Neuronal stem cell (in vitro differentiated cells): ENCODE measurements around the gene PCSK2.

Experiments used
- DNase-seq: peaks from one replicate; pipeline ENCODE4 v3.0.0-alpha.2; 2013; ENCODE audit warnings: low spot score
- H2AFZ ChIP-seq: one replicate; pipeline ENCODE4 v1.6.1; 2013; ENCODE audit warnings: mild to moderate bottlenecking, low read length, inconsistent platforms
- H2AK5ac ChIP-seq: 2 replicates; pipeline ENCODE4 v1.6.1; 2013; ENCODE audit warnings: low read depth, mild to moderate bottlenecking, inconsistent platforms, low read length, moderate library complexity, mixed read lengths
- H2BK120ac ChIP-seq: 2 replicates; pipeline ENCODE4 v1.6.1; 2013; ENCODE audit warnings: low read depth, mild to moderate bottlenecking, inconsistent platforms, low read length, moderate library complexity, mixed read lengths
- H2BK12ac ChIP-seq: one replicate; pipeline ENCODE4 v1.6.1; 2013; ENCODE audit warnings: low read length, inconsistent platforms
- H2BK15ac ChIP-seq: 2 replicates; pipeline ENCODE4 v1.6.1; 2013; ENCODE audit warnings: mild to moderate bottlenecking, low read length, inconsistent platforms, mixed read lengths
- H2BK5ac ChIP-seq: one replicate; pipeline ENCODE4 v1.6.1; 2013; ENCODE audit warnings: inconsistent platforms, mild to moderate bottlenecking, low read length, moderate library complexity
- H3K14ac ChIP-seq: one replicate; pipeline ENCODE4 v1.6.1; 2013; ENCODE audit warnings: low read length, inconsistent platforms
- H3K18ac ChIP-seq: 2 replicates; pipeline ENCODE4 v1.6.1; 2013; ENCODE audit warnings: low read length, inconsistent platforms
- H3K23ac ChIP-seq: 2 replicates; pipeline ENCODE4 v1.6.1; 2013; ENCODE audit warnings: low read depth, mild to moderate bottlenecking, mixed read lengths, low read length, inconsistent platforms; ENCODE audit not compliant: poor library complexity
- H3K27ac ChIP-seq: replicated peaks from 3 replicates; pipeline ENCODE4 v1.5.1; 2013; ENCODE audit warnings: low read length, inconsistent platforms
- H3K27me3 ChIP-seq, 3 experiments: 2 replicates each; pipeline ENCODE4 v1.6.1; 2013; ENCODE audit warnings: low read length in 3 of 3, mild to moderate bottlenecking in 2 of 3, inconsistent platforms in 1 of 3, low read depth in 1 of 3, mixed read lengths in 1 of 3, moderate library complexity in 1 of 3; ENCODE audit not compliant: control insufficient read depth in 3 of 3, insufficient read depth in 3 of 3
- H3K36me3 ChIP-seq, 2 donors: replicated peaks in 1 of 2; 2 replicates each; pipeline ENCODE4 v1.6.1; 2013; ENCODE audit warnings: low read length in 2 of 2; ENCODE audit not compliant: control insufficient read depth in 2 of 2, insufficient read depth in 2 of 2
- H3K4ac ChIP-seq: 2 replicates; pipeline ENCODE4 v1.6.1; 2013; ENCODE audit warnings: inconsistent platforms, mild to moderate bottlenecking, low read length, moderate library complexity
- H3K4me1 ChIP-seq, 2 donors: 1 replicate in 1 of 2; 2 replicates in 1 of 2; pipeline ENCODE4 v1.6.1; 2013; ENCODE audit warnings: low read length in 2 of 2, low read depth in 1 of 2; ENCODE audit not compliant: control insufficient read depth in 2 of 2, insufficient read depth in 1 of 2
- H3K4me2 ChIP-seq: one replicate; pipeline ENCODE4 v1.6.1; 2013; ENCODE audit warnings: mild to moderate bottlenecking, low read length, inconsistent platforms; ENCODE audit not compliant: insufficient read depth, poor library complexity, severe bottlenecking
- H3K4me3 ChIP-seq, 2 donors: 2 replicates each; pipeline ENCODE4 v1.5.1; 2013; ENCODE audit warnings: low read length in 2 of 2, mild to moderate bottlenecking in 2 of 2, inconsistent platforms in 1 of 2, moderate library complexity in 1 of 2
- H3K79me1 ChIP-seq: one replicate; pipeline ENCODE4 v1.6.1; 2013; ENCODE audit warnings: low read depth, mild to moderate bottlenecking, inconsistent platforms, low read length, moderate library complexity
- H3K9ac ChIP-seq: one replicate; pipeline ENCODE4 v1.6.1; 2013; ENCODE audit warnings: mild to moderate bottlenecking, low read depth, low read length, inconsistent platforms; ENCODE audit not compliant: poor library complexity
- H3K9me3 ChIP-seq, 2 donors: replicated peaks in 1 of 2; 2 replicates each; pipeline versions ENCODE3 to v1.6.1; 2013; ENCODE audit warnings: low read length in 2 of 2, mild to moderate bottlenecking in 2 of 2, inconsistent platforms in 1 of 2, low read depth in 1 of 2, mixed read lengths in 1 of 2, moderate library complexity in 1 of 2; ENCODE audit not compliant: control insufficient read depth in 2 of 2, insufficient read depth in 1 of 2
- H4K8ac ChIP-seq: one replicate; pipeline ENCODE4 v1.6.1; 2013; ENCODE audit warnings: low read depth, mild to moderate bottlenecking, inconsistent platforms, low read length, moderate library complexity
- H4K91ac ChIP-seq: one replicate; pipeline ENCODE4 v1.6.1; 2013; ENCODE audit warnings: low read length, low read depth, mild to moderate bottlenecking, inconsistent platforms; ENCODE audit not compliant: poor library complexity
- WGBS, 2 donors: extraction: QIAGEN DNeasy Blood & Tissue Kit; methylation state at CpG; one replicate each; pipeline ENCODE4 v1.1.7; 2013; ENCODE audit warnings: missing lambda C conversion rate in 2 of 2, mixed read lengths in 1 of 2; ENCODE audit not compliant: insufficient read length in 2 of 2, insufficient replicate concordance in 1 of 2; ENCODE audit errors: extremely low coverage in 2 of 2; 5-methylcytosine and 5-hydroxymethylcytosine counted together

PCSK2 gene

GRCh38 chr20:17376031-17376430, 149.2 kb downstream of the PCSK2 start:
- no peaks in the 10 kb centered on the region for H3K27me3 ChIP-seq
- H3K27ac ChIP-seq = no peak overlapping the region
- H3K36me3 ChIP-seq = no peaks in the 10 kb centered on the region
- H2AFZ ChIP-seq = no peak overlapping the region
- no peak overlapping the region for H4K91ac ChIP-seq
- no peak overlapping the region for H3K4me3 ChIP-seq
- H3K18ac ChIP-seq = no peak overlapping the region
- H2BK5ac ChIP-seq = no peak overlapping the region
- H3K23ac ChIP-seq = no peak overlapping the region
- H3K79me1 ChIP-seq = no peaks in the 10 kb centered on the region
- DNase-seq = no peak
- no peak overlapping the region for H4K8ac ChIP-seq
- H2BK120ac ChIP-seq = no peak overlapping the region
- H3K9me3 ChIP-seq = no peaks in the 10 kb centered on the region
- H3K9ac ChIP-seq = no peak overlapping the region
- H3K4me1 ChIP-seq = no peaks in the 10 kb centered on the region
- no peak overlapping the region for H2BK15ac ChIP-seq
- H2BK12ac ChIP-seq = no peak overlapping the region
- H3K4ac ChIP-seq = no peak overlapping the region
- H3K4me2 ChIP-seq = no peak overlapping the region
- no CpG with 5 or more reads among the region's 5 CpGs for WGBS, 2 donors
- H3K14ac ChIP-seq = no peak overlapping the region
- H2AK5ac ChIP-seq = no peak overlapping the region

- Histone ChIP-seq H4K91ac (no peak overlapping the region), H3K4me2 (no peak overlapping the region), H3K27ac (no peak overlapping the region), H2AK5ac (no peak overlapping the region), H4K8ac (no peak overlapping the region), H2BK12ac (no peak overlapping the region), H3K23ac (no peak overlapping the region), H2BK15ac (no peak overlapping the region), H3K79me1 (no peaks in the 10 kb centered on the region), H3K27me3 (no peaks in the 10 kb centered on the region), H3K36me3 (no peaks in the 10 kb centered on the region), H3K4ac (no peak overlapping the region), H2AFZ (no peak overlapping the region), H2BK5ac (no peak overlapping the region), H3K9ac (no peak overlapping the region), H3K18ac (no peak overlapping the region), H2BK120ac (no peak overlapping the region), H3K14ac (no peak overlapping the region), H3K4me1 (no peaks in the 10 kb centered on the region), H3K4me3 (no peak overlapping the region), H3K9me3 (no peaks in the 10 kb centered on the region)
- DNase-seq = no peak
- WGBS, 2 donors = no CpG with 5 or more reads among the region's 3 CpGs
These were observed 150.4 kb downstream of the PCSK2 start for GRCh38 chr20:17377231-17377630.

GRCh38 chr20:17379651-17380050, 152.8 kb downstream of the PCSK2 start:
- no peak overlapping the region for H3K27ac ChIP-seq
- no peak overlapping the region for H3K14ac ChIP-seq
- WGBS, 2 donors = no CpG with 5 or more reads among the region's 2 CpGs
- H2BK120ac ChIP-seq = no peak overlapping the region
- no peak overlapping the region for H4K91ac ChIP-seq
- no peak overlapping the region for H2AK5ac ChIP-seq
- no peak overlapping the region for H3K18ac ChIP-seq
- peaks cover 0 to 3% of the 10 kb centered on the region in 2 donors for H3K4me1 ChIP-seq
- no peak overlapping the region for H3K4ac ChIP-seq
- H3K79me1 ChIP-seq = no peaks in the 10 kb centered on the region
- H4K8ac ChIP-seq = no peak overlapping the region
- no peaks in the 10 kb centered on the region for H3K27me3 ChIP-seq
- H3K9ac ChIP-seq = no peak overlapping the region
- H2AFZ ChIP-seq = no peak overlapping the region
- no peak overlapping the region for H3K4me3 ChIP-seq
- no peak overlapping the region for H2BK15ac ChIP-seq
- DNase-seq = no peak
- no peak overlapping the region for H3K23ac ChIP-seq
- H2BK5ac ChIP-seq = no peak overlapping the region
- no peaks in the 10 kb centered on the region for H3K9me3 ChIP-seq
- H3K36me3 ChIP-seq = no peaks in the 10 kb centered on the region
- no peak overlapping the region for H3K4me2 ChIP-seq
- no peak overlapping the region for H2BK12ac ChIP-seq

GRCh38 chr20:17380801-17381200, 154.0 kb downstream of the PCSK2 start:
- Histone ChIP-seq H3K4me1 (peaks cover 0 to 3% of the 10 kb centered on the region in 2 donors), H3K27ac (no peak overlapping the region), H4K91ac (no peak overlapping the region), H2BK12ac (no peak overlapping the region), H4K8ac (no peak overlapping the region), H3K9ac (no peak overlapping the region), H3K4me2 (no peak overlapping the region), H3K18ac (no peak overlapping the region), H3K9me3 (no peaks in the 10 kb centered on the region), H2AK5ac (no peak overlapping the region), H2BK15ac (no peak overlapping the region), H3K4me3 (no peak overlapping the region), H3K4ac (no peak overlapping the region), H3K14ac (no peak overlapping the region), H2AFZ (no peak overlapping the region), H3K36me3 (no peaks in the 10 kb centered on the region), H2BK120ac (no peak overlapping the region), H3K23ac (no peak overlapping the region), H2BK5ac (no peak overlapping the region), H3K79me1 (no peaks in the 10 kb centered on the region), H3K27me3 (no peaks in the 10 kb centered on the region)
- WGBS, 2 donors = no CpG with 5 or more reads among the region's 4 CpGs
- DNase-seq = no peak
